Thymus (tissue), 11 donors: ENCODE results near the gene HIVEP1. TPM values are rescaled to one million over a fixed set of nuclear protein-coding genes. Genes with fewer than 3 reads are reported as not detected.
A peak's percentile ranks its signal among the peaks of the same experiment; 100 is the strongest.

Experiments used
- DNase-seq, 9 donors: peaks; one replicate each; pipeline ENCODE4 v3.0.0-alpha.2; 2013; ENCODE audit warnings: low spot score in 9 of 9, low read depth in 6 of 9, missing footprints in 1 of 9
- H3K27ac ChIP-seq, 2 donors: one replicate each; pipeline ENCODE4 v1.5.1; 2013; ENCODE audit warnings: control low read depth in 1 of 2, low read depth in 1 of 2, low read length in 1 of 2, mild to moderate bottlenecking in 1 of 2, moderate library complexity in 1 of 2
- H3K27me3 ChIP-seq, 2 donors: one replicate each; pipeline ENCODE4 v1.5.1; 2013; ENCODE audit warnings: low read length in 1 of 2; ENCODE audit not compliant: control insufficient read depth in 2 of 2, insufficient read depth in 1 of 2
- H3K36me3 ChIP-seq, 2 donors: one replicate each; pipeline ENCODE4 v1.5.1; 2013; ENCODE audit warnings: low read length in 1 of 2, mild to moderate bottlenecking in 1 of 2, moderate library complexity in 1 of 2; ENCODE audit not compliant: control insufficient read depth in 2 of 2, insufficient read depth in 2 of 2
- H3K4me1 ChIP-seq, 2 donors: one replicate each; pipeline ENCODE4 v1.5.1; 2013; ENCODE audit warnings: low read length in 2 of 2; ENCODE audit not compliant: control insufficient read depth in 2 of 2, insufficient read depth in 2 of 2
- H3K4me3 ChIP-seq, 2 donors: one replicate each; pipeline ENCODE4 v1.5.1; 2013; ENCODE audit warnings: low read length in 2 of 2, control low read depth in 1 of 2, mild to moderate bottlenecking in 1 of 2
- H3K9me3 ChIP-seq, 2 donors: one replicate each; pipeline ENCODE4 v1.5.1; 2013; ENCODE audit warnings: low read length in 1 of 2, mild to moderate bottlenecking in 1 of 2; ENCODE audit not compliant: control insufficient read depth in 2 of 2, insufficient read depth in 1 of 2
- WGBS: extraction: QIAGEN DNeasy Blood & Tissue Kit; methylation state at CpG from one replicate; pipeline ENCODE4 v1.1.7; 2013; 5-methylcytosine and 5-hydroxymethylcytosine counted together
- polyA plus RNA-seq: library from polyadenylated mRNA; stranded (reverse); fragments of 200-250 nt; gene quantifications from one replicate; pipeline ENCODE4 v1.2.3, GENCODE V29; 2013
- total RNA-seq: library from RNA; stranded (reverse); fragments of 120-200 nt; gene quantifications from one replicate; pipeline ENCODE4 v1.2.4, GENCODE V29; 2013
- donor health status: healthy.

Gene HIVEP1
- total and polyA plus RNA-seq, 2 donors: 8.7 to 24.9 TPM

DNA sequence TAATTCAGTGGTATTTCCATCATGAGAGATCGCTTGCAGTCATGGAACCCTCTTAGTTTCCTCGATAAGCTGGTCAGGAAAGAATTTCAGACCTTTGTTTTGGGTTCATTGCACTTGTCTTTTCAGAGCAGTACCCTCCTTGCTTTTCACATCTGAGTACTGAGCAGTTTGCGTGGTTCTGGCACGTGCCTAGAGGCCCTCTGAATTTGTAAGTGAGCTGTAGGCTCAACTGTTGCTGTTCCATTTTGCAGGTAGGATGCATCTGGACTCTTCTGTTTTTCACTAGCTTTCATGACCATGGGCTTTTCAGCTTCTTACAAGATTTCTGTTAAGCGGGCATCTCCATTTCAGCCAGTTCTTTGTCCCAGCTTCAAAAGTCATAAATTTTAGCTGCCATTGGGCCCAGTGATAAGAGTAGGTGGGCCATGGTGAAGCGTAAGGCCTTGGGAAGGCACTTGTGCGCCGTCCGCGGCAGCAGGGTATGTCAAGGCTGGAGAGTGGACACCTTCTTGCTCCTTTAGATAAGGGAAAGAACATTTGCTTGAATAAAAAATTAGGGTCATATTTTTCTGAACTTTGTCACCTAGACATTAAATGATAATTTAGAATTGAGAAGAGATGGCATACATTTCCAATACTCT is 35.8 kb downstream of the HIVEP1 start:
- no peak for DNase-seq
- H3K36me3 ChIP-seq: peaks cover 0 to 4% of the 10 kb centered on the region in 2 donors
- WGBS: 94% methylated on average over 10 of the region's 10 CpGs
- no peak overlapping the region for H3K4me3 ChIP-seq
- H3K4me1 ChIP-seq: peaks cover 0 to 4% of the 10 kb centered on the region in 2 donors
- peaks cover 0 to 10% of the 10 kb centered on the region in 2 donors for H3K9me3 ChIP-seq
- no peaks in the 10 kb centered on the region for H3K27me3 ChIP-seq
- no peak overlapping the region for H3K27ac ChIP-seq

GRCh38 chr6:12048609-12049008 is 36.5 kb downstream of the HIVEP1 start:
- H3K9me3 ChIP-seq: peaks cover 0 to 10% of the 10 kb centered on the region in 2 donors
- WGBS: 94% methylated on average over 2 of the region's 2 CpGs
- H3K36me3 ChIP-seq: peaks cover 0 to 4% of the 10 kb centered on the region in 2 donors
- no peak overlapping the region for H3K27ac ChIP-seq
- H3K4me1 ChIP-seq: peaks cover 0 to 4% of the 10 kb centered on the region in 2 donors
- H3K27me3 ChIP-seq: no peaks in the 10 kb centered on the region
- no peak overlapping the region for H3K4me3 ChIP-seq
- no peak for DNase-seq

- 96% methylated on average over 7 of the region's 7 CpGs for WGBS
- Histone ChIP-seq H3K36me3 (peaks cover 0 to 4% of the 10 kb centered on the region in 2 donors), H3K27me3 (no peaks in the 10 kb centered on the region), H3K4me1 (peaks cover 0 to 4% of the 10 kb centered on the region in 2 donors), H3K4me3 (no peak overlapping the region), H3K27ac (no peak overlapping the region), H3K9me3 (peaks cover 0 to 6% of the 10 kb centered on the region in 2 donors)
- DNase-seq: no peak
Observed at GRCh38 chr6:12049165-12049564, 37.1 kb downstream of the HIVEP1 start.

DNA sequence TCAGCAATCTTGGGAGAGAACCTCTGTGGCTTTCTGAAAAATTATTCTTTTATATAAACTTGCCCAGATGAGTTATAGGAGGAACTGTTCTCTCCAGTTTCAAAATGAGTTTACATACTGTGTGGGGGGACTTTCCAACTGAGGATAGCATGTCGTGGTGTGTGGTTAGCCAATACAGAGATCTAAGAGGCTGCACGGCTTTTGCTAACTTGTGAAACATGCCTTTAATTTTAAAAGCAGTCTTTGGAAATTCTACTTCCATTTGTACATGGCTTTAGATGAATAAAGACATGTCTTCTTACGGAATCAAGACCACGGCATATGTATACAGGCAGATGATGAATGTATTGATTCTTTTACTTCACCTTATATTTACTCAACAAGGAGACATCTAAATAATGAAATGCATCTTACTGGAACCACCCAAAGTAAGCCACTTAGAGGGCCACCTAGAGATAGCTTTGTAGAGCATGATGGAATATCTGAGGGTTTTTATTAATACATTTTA is 39.8 kb downstream of the HIVEP1 start:
- peaks cover 0 to 4% of the 10 kb centered on the region in 2 donors for H3K4me1 ChIP-seq
- DNase-seq: peak in 7 of 9 donors; percentile 32 to 74 (median 48)
- no peaks in the 10 kb centered on the region for H3K27me3 ChIP-seq
- H3K36me3 ChIP-seq: peaks cover 0 to 4% of the 10 kb centered on the region in 2 donors
- H3K9me3 ChIP-seq: no peaks in the 10 kb centered on the region
- no peak overlapping the region for H3K4me3 ChIP-seq
- H3K27ac ChIP-seq: peak overlapping the region in 1 of 2 donors; percentile 63
- WGBS: 25% methylated on average over 4 of the region's 4 CpGs

GRCh38 chr6:12058172-12058961 is 46.3 kb downstream of the HIVEP1 start:
- H3K4me1 ChIP-seq: peaks cover 0 to 5% of the 10 kb centered on the region in 2 donors
- H3K4me3 ChIP-seq: no peak overlapping the region
- no peak overlapping the region for H3K27ac ChIP-seq
- WGBS: 97% methylated on average over 5 of the region's 5 CpGs
- H3K36me3 ChIP-seq: no peaks in the 10 kb centered on the region
- no peaks in the 10 kb centered on the region for H3K27me3 ChIP-seq
- no peak for DNase-seq
- H3K9me3 ChIP-seq: no peaks in the 10 kb centered on the region

GRCh38 chr6:12060780-12061609 is 48.9 kb downstream of the HIVEP1 start:
- no peaks in the 10 kb centered on the region for H3K9me3 ChIP-seq
- no peaks in the 10 kb centered on the region for H3K27me3 ChIP-seq
- peak; percentile 12 to 75 (median 39) for DNase-seq
- H3K27ac ChIP-seq: no peak overlapping the region
- H3K4me3 ChIP-seq: peak overlapping the region in 1 of 2 donors; percentile 8
- 68% methylated on average over 15 of the region's 15 CpGs for WGBS
- no peaks in the 10 kb centered on the region for H3K36me3 ChIP-seq
- peaks cover 5 to 13% of the 10 kb centered on the region in 2 donors for H3K4me1 ChIP-seq

DNA sequence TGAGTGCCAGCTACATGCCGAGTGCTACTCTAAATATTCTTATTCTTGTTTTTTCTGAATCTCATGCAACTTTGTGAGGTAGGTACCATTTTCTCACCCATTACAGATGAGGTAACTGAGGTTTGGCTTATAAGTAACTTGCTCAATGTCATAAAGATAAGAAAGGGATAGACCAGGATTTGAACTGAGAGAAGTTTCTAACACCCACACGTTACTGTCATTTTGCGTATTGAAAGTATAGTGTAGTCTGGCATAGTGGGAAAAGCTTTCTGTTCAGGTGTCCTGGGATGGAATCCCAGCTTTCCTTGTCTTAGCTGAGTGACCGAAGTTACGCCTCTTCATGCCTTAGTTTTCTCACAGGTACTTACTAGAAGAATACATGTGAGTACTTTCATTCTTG is 50.5 kb downstream of the HIVEP1 start:
- Histone ChIP-seq H3K27ac (no peak overlapping the region), H3K4me3 (no peak overlapping the region), H3K4me1 (peaks cover 5 to 13% of the 10 kb centered on the region in 2 donors), H3K36me3 (no peaks in the 10 kb centered on the region), H3K27me3 (no peaks in the 10 kb centered on the region), H3K9me3 (no peaks in the 10 kb centered on the region)
- WGBS: 99% methylated on average over 5 of the region's 5 CpGs
- DNase-seq: no peak

DNA sequence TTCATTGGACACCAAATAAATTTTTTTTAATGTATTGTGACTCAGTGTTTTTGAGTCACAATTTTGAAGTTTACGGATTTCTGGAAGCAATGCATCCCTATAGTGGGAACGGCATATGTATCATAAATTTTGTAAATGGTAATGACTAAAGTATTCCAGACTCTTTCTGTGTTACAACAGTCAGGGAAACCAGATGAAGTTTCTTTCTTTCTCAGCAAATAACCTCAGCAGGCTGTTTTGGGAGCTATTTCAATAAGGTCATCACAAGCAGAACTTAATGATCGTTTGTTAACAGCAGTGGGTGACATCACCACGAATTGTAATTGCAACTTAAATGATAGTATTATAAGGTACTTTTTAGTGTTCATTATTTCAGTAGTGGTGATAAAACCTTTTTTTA is 52.0 kb downstream of the HIVEP1 start:
- Histone ChIP-seq H3K36me3 (no peaks in the 10 kb centered on the region), H3K4me3 (no peak overlapping the region), H3K9me3 (no peaks in the 10 kb centered on the region), H3K27me3 (no peaks in the 10 kb centered on the region), H3K4me1 (peaks cover 5 to 13% of the 10 kb centered on the region in 2 donors), H3K27ac (no peak overlapping the region)
- 94% methylated on average over 4 of the region's 4 CpGs for WGBS
- DNase-seq: no peak
